A673 (cell line): ENCODE data around the gene CTDNEP1. TPM values are rescaled to one million over a fixed set of nuclear protein-coding genes. Genes with fewer than 3 reads are reported as not detected.

ENCODE experiments used
- BruUV-seq: library from RNA; stranded (reverse); fragments of 400-500 nt; replicated peaks from 2 replicates; lab custom pipeline; 2021; lab: Mats Ljungman, UMichigan
- CTCF ChIA-PET: fragments of 300-600 bp; sonication (Branson Sonifier 250); formaldehyde crosslinking; loops from one replicate; lab custom pipeline; 2022; ENCODE audit warnings: antibody characterized with exemption; lab: Charles Lee
- POLR2A ChIA-PET: fragments of 300-600 bp; sonication (Branson Sonifier 250); formaldehyde crosslinking; loops from one replicate; lab custom pipeline; 2022; ENCODE audit warnings: antibody characterized with exemption; ENCODE audit not compliant: low non-redundant PET; lab: Charles Lee
- DNase-seq: peaks from one replicate; pipeline ENCODE4 v3.0.0-alpha.2; 2015; ENCODE audit warnings: low spot score
- H3K27ac ChIP-seq: fragments of 200-600 bp; sonication (generic); 2 replicates; pipeline ENCODE4 v1.5.1; 2016; ENCODE audit warnings: mixed run types, low read depth, mild to moderate bottlenecking, mixed read lengths, antibody characterized with exemption, low read length; ENCODE audit not compliant: poor library complexity, severe bottlenecking
- H3K27me3 ChIP-seq: fragments of 200-600 bp; sonication (generic); replicated peaks from 2 replicates; pipeline ENCODE4 v1.6.1; 2017; ENCODE audit warnings: mixed run types, low read depth, mild to moderate bottlenecking, mixed read lengths, antibody characterized with exemption, low read length; ENCODE audit not compliant: insufficient read depth, poor library complexity
- H3K36me3 ChIP-seq: fragments of 200-600 bp; sonication (generic); 2 replicates; pipeline ENCODE4 v1.6.1; 2016; ENCODE audit warnings: mixed run types, mild to moderate bottlenecking, mixed read lengths, antibody characterized with exemption, low read length; ENCODE audit not compliant: insufficient read depth, poor library complexity, severe bottlenecking
- H3K4me1 ChIP-seq: fragments of 200-600 bp; sonication (generic); 2 replicates; pipeline ENCODE4 v1.6.1; 2017; ENCODE audit warnings: mixed run types, mild to moderate bottlenecking, mixed read lengths, antibody characterized with exemption, low read length; ENCODE audit not compliant: insufficient read depth, poor library complexity, severe bottlenecking
- H3K4me3 ChIP-seq: fragments of 200-600 bp; sonication (generic); 2 replicates; pipeline ENCODE4 v1.5.1; 2016; ENCODE audit warnings: low read depth, mixed run types, mild to moderate bottlenecking, mixed read lengths, low read length; ENCODE audit not compliant: poor library complexity, severe bottlenecking
- H3K9me3 ChIP-seq: fragments of 200-600 bp; sonication (generic); 2 replicates; pipeline ENCODE4 v1.6.1; 2016; ENCODE audit warnings: mixed run types, low read depth, mild to moderate bottlenecking, mixed read lengths, antibody characterized with exemption, low read length; ENCODE audit not compliant: poor library complexity, severe bottlenecking
- CTCF ChIP-seq: fragments of 300-800, 200-600 bp; sonication (generic); conservative IDR thresholded peaks from 2 replicates; pipeline ENCODE4 v1.5.1; 2017; ENCODE audit warnings: low read depth, mild to moderate bottlenecking, antibody characterized with exemption, low read length, moderate library complexity, mixed read lengths
- EZH2 ChIP-seq: fragments of 200-600 bp; sonication (generic); IDR thresholded peaks from 2 replicates; pipeline ENCODE4 v1.6.1; 2017; ENCODE audit warnings: borderline replicate concordance, low read depth, mild to moderate bottlenecking, mixed read lengths, antibody characterized with exemption, low read length; ENCODE audit not compliant: poor library complexity, severe bottlenecking
- intact Hi-C: fragments of 100-400 bp; cut with micrococcal nuclease; formaldehyde crosslinking; loops from one replicate; pipeline ENCODE4 v1.10.0; 2022; ENCODE audit not compliant: unreplicated experiment
- total RNA-seq: library from RNA; stranded (reverse); gene quantifications from 2 replicates; pipeline ENCODE4 v1.2.3, GENCODE V29; 2021

The CTDNEP1 gene
- total RNA-seq, 1 experiment from 2014 or later = 175 TPM

DNA sequence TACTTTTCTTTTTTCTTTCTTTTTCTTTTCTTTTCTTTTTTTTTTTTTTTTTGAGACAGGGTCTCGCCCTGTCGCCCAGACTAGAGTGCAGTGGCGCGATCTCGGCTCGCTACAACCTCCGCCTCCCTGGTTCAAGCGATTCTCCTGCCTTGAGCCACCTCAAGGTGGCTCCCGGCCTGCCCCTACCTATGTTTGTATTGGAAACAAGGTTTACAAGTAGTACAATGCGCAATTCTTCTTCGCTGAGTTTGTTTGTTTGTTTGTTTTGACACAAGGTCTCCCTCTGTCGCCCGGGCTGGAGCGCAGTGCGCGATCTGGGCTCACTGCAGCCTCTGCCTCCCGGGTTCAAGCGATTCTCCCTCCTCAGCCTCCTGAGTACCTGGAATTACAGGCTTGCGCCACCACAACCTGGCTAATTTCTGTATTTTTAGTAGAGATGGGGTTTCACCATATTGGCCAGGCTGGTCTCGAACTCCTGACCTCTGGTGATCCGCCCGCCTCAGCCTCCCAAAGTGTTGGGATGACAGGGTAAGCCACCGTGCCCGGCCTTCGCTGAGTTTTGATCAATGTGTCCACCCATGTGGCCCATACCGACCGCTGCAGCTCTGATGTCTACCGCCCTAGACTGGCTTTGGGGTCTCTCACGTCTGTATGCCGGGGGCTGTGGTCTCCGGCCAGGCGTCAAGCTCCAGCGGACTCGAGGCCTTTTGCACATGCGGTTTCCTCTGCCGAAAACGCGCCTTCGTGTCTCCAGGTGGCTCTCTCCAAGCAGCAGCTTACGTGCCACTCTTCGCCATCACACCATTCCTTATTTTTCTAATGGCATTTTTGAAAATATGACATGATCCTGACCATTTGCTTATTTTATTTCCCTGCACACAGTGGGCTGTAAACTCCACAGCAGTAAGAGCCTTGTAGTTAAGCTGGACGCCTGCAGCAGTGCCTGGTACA lies 44.0 kb upstream of the CTDNEP1 start:
- no TSS peak for BruUV-seq
- no peak for TF ChIP-seq CTCF
- no peak for TF ChIP-seq EZH2
- Histone ChIP-seq H3K36me3 (no peaks in the 10 kb centered on the region), H3K27ac (no peak overlapping the region), H3K4me3 (peak overlapping the region; percentile 24), H3K27me3 (no peaks in the 10 kb centered on the region), H3K9me3 (no peaks in the 10 kb centered on the region), H3K4me1 (peaks cover 22% of the 10 kb centered on the region)
- intact Hi-C loops = loop anchor here (1.0 to 5.0 kb wide), 3 partner anchors 14 to 249 kb away; partner anchors contain the start of gene SLC2A4
- ChIA-PET CTCF (interaction anchor here (0.8 to 2.0 kb wide), 5 partner anchors 11 to 250 kb away, joined by 3 to 30 read pairs (median 12); partner anchors contain the start of genes NEURL4 and SLC2A4), POLR2A (no interaction called here)
- no peak for DNase-seq

GRCh38 chr17:7294614-7295153 lies 43.1 kb upstream of the CTDNEP1 start, which contains the start of gene YBX2:
Gene YBX2 (minus strand): TSS chr17:7294639. CDS start chr17:7294500, 139 bp downstream.
- Histone ChIP-seq H3K9me3 (no peaks in the 10 kb centered on the region), H3K4me3 (peak within 1 kb of the TSS; percentile 30), H3K27me3 (no peaks in the 10 kb centered on the region), H3K27ac (no peak within 1 kb of the TSS), H3K4me1 (peaks cover 22% of the 10 kb centered on the region), H3K36me3 (no peaks in the 10 kb centered on the region)
- ChIA-PET POLR2A (no interaction called here), CTCF (no interaction called here)
- no peak for TF ChIP-seq CTCF
- no peak for TF ChIP-seq EZH2
- peak; percentile 84 for DNase-seq
- intact Hi-C loops = loop anchor here (5.0 kb wide), 1 partner anchor 53 kb away; no protein-coding TSS in a partner anchor
- no TSS peak for BruUV-seq

GRCh38 chr17:7293816-7294613 lies 42.5 kb upstream of the CTDNEP1 start:
- intact Hi-C loops = no loop called here
- no peaks in the 10 kb centered on the region for H3K36me3 ChIP-seq
- DNase-seq = no peak
- TF ChIP-seq EZH2 (no peak), CTCF (no peak)
- H3K27me3 ChIP-seq = no peaks in the 10 kb centered on the region
- CTCF ChIA-PET = no interaction called here
- no TSS peak for BruUV-seq
- no peak overlapping the region for H3K27ac ChIP-seq
- H3K9me3 ChIP-seq = no peaks in the 10 kb centered on the region
- peak overlapping the region; percentile 30 for H3K4me3 ChIP-seq
- H3K4me1 ChIP-seq = peaks cover 22% of the 10 kb centered on the region
- POLR2A ChIA-PET = no interaction called here
